Measurements from ENCODE around the gene TACR1.

- TF ChIP-seq CTCF (IDR thresholded peaks at IDR 0.05), result no peak
- TF ChIP-seq POLR2A (IDR thresholded peaks at IDR 0.05; ENCODE audit: low read depth), result no peak
- TF ChIP-seq POLR2AphosphoS5 (IDR thresholded peaks at IDR 0.05), result no peak
Measured at GRCh38 chr2:75170889-75171288, 28.4 kb downstream of the TACR1 start.
